Measurements from ENCODE around the gene KRTAP10-1. TPM values are rescaled to one million over a fixed set of nuclear protein-coding genes. Genes with fewer than 3 reads are reported as not detected.
"Not testable (repeated sequence)": the region's sequence is repeated elsewhere in the genome, so short reads cannot be mapped to it uniquely, and the experiment has no call there.

KRTAP10-1 gene
- total RNA-seq, 3 donors from 2014 or later: not detected

DNA sequence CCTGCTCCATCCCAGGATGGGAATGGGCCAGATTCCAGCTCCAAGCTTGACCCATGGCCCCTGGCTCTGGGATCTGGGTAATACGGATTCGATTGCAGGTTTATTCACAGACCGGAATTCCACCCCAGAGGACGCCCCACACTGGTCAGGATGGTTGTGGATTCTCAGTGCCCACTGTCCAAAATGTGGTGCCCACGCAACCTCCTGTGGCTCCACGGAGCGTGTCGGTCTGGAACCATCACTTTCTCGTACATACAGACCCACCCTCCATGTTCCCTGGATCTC lies 31.6 kb downstream of the KRTAP10-1 start:
- no peak overlapping the region for H3K4me3 ChIP-seq
- intact Hi-C loops (cut with DNase I, micrococcal nuclease): no loop called here
- H3K9me3 ChIP-seq: no peaks in the 10 kb centered on the region
- no peaks in the 10 kb centered on the region for H3K36me3 ChIP-seq (ENCODE audit: low read depth)
- DNase-seq (no peak), ATAC-seq (no peak)
- TF ChIP-seq CTCF (IDR thresholded peaks at IDR 0.05): no peak
- peaks cover 3% of the 10 kb centered on the region for H3K4me1 ChIP-seq (ENCODE audit: low read depth)

- Histone ChIP-seq H3K4me3 (no peak overlapping the region), H3K36me3 (ENCODE audit: low read depth) (no peaks in the 10 kb centered on the region), H3K9me3 (no peaks in the 10 kb centered on the region), H3K4me1 (ENCODE audit: low read depth) (peaks cover 3% of the 10 kb centered on the region)
- ATAC-seq (no peak), DNase-seq (no peak)
- intact Hi-C loops (cut with DNase I, micrococcal nuclease): no loop called here
- no peak for TF ChIP-seq CTCF (IDR thresholded peaks at IDR 0.05)
These were observed 32.1 kb downstream of the KRTAP10-1 start for GRCh38 chr21:44507673-44508425.

DNA sequence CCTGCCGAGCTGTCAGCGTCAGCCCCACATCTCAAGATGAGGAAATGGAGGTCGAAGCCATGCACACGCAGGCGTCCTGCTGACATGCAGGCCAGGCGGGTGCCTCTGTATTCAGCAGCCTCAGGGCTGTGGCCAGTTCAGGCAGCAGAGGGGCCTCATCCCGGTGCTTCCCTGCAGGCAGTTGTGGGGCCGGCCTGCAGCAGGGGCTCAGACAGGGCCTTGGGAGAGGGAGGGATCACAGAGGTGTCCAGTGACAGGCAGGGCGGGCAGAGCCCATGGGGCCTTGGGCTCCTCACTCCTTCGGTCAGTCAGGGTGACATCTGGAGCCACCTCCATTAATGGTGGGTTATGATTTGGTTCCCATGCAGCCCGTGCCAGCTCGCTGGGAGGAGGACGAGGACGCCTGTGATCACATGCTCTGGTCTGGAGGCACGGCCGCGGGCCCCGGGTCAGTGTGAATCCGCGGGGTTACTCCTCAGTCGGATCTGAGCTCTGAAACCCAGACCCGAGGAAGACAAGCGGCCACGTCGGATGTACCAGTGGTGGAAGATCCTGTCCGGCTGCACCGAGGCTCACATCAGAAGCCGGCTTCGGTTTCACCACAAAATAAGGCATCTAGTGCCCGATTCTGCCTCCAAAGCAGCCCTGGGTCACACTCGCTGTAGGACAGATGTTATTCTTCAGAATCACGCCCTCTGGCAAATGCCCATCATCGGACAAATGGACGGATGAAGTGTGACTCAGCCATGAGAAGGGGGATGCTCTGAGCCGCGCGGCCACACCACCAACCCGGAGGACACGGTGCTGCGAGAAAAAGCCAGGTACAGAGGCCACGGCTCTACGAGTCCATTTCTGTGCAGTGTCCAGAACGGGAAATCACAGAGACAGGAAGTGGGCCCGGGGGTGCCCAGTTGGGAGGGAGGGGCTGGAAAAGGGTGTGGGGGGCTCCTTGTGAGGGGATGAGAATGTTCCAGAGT lies 33.4 kb downstream of the KRTAP10-1 start:
- Histone ChIP-seq H3K36me3 (ENCODE audit: low read depth) (no peaks in the 10 kb centered on the region), H3K9me3 (no peaks in the 10 kb centered on the region), H3K4me1 (ENCODE audit: low read depth) (peaks cover 3% of the 10 kb centered on the region), H3K4me3 (no peak overlapping the region)
- DNase-seq (peak in 1 of 3 donors; percentile 11), ATAC-seq (no peak)
- TF ChIP-seq CTCF (IDR thresholded peaks at IDR 0.05): no peak
- intact Hi-C loops (cut with DNase I, micrococcal nuclease): no loop called here

DNA sequence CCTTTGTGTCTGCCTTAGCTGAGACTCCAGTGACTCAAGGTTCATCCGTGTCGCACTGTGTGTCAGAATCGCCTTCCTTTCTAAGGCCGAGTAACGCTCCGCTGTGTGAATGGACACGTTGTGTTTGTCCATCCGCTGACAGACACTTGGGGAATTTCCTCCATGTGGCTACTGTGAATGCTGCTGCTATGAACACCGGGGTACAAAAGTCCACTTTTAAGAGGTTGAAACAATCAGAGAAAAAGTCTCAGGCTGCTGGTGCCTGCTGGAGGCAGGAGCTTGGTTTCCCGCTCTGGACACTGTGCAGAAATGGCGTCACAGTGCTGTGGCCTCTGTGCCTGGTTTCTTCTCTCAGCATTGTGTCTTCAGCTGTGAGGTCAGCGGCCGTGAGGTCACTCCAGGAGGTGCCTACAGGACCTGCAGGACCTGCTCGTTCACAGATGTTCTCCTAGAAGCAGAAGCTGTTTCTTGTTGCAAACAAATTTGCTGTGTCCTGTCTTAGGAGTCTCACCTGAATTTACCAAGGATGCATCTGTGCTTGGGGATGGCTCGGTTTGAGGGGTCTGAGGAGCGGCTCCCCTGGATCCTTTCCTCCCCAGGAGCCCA lies 34.2 kb downstream of the KRTAP10-1 start:
- Histone ChIP-seq H3K4me1 (ENCODE audit: low read depth) (peaks cover 3% of the 10 kb centered on the region), H3K9me3 (no peaks in the 10 kb centered on the region), H3K4me3 (no peak overlapping the region), H3K36me3 (ENCODE audit: low read depth) (no peaks in the 10 kb centered on the region)
- TF ChIP-seq CTCF (IDR thresholded peaks at IDR 0.05): no peak
- intact Hi-C loops (cut with DNase I, micrococcal nuclease): no loop called here
- ATAC-seq (no peak), DNase-seq (no peak)

- intact Hi-C loops (cut with DNase I, micrococcal nuclease): no loop called here
- Histone ChIP-seq H3K4me3 (no peak overlapping the region), H3K4me1 (ENCODE audit: low read depth) (no peaks in the 10 kb centered on the region), H3K36me3 (ENCODE audit: low read depth) (no peaks in the 10 kb centered on the region), H3K9me3 (no peaks in the 10 kb centered on the region)
- TF ChIP-seq CTCF (IDR thresholded peaks at IDR 0.05): no peak
- DNase-seq: no peak
- no peak for ATAC-seq
These were observed 36.0 kb downstream of the KRTAP10-1 start for GRCh38 chr21:44503901-44504399.

DNA sequence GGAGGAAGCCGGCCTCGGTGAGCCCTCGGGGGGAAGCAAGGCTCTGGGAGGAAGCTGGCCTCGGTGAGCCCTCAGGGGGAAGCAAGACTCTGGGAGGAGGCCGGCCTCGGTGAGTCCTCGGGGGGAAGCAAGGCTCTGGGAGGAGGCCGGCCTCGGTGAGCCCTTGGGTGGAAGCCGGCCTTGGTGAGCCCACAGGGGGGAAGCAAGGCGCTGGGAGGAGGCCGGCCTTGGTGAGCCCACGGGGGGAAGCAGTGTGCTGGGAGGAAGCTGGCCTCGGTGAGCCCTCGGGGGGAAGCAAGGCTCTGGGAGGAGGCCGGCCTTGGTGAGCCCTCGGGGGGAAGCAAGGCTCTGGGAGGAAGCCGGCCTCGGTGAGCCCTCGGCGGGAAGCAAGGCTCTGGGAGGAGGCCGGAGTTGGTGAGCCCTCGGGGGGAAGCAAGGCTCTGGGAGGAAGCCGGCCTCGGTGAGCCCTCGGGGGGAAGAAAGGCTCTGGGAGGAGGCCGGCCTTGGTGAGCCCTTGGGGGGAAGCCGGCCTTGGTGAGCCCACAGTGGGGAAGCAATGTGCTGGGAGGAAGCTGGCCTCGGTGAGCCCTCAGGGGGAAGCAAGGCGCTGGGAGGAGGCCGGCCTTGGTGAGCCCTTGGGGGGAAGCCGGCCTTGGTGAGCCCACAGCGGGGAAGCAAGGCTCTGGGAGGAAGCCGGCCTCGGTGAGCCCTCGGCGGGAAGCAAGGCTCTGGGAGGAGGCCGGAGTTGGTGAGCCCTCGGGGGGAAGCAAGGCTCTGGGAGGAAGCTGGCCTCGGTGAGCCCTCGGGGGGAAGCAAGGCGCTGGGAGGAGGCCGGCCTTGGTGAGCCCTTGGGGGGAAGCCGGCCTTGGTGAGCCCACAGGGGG lies 36.7 kb downstream of the KRTAP10-1 start:
- intact Hi-C loops (cut with DNase I, micrococcal nuclease); H3K4me1 ChIP-seq (ENCODE audit: low read depth); H3K4me3 ChIP-seq; ATAC-seq; H3K9me3 ChIP-seq; H3K36me3 ChIP-seq (ENCODE audit: low read depth); DNase-seq: not testable (repeated sequence)

Measured in mucosa of descending colon (tissue), 3 donors.